Tibial artery (tissue), 4 donors: ENCODE results near the gene FRAT1.

ENCODE experiments used
- DNase-seq, 2 donors: peaks; one replicate each; pipeline ENCODE4 v3.0.0-alpha.2; 2019
- H3K27ac ChIP-seq, 2 donors: fragments of 200-600 bp; sonication (generic) in 1 of 2; 1 replicate in 1 of 2; 2 replicates in 1 of 2; pipeline ENCODE4 v1.5.1; 2018 to 2019; ENCODE audit warnings: mild to moderate bottlenecking in 1 of 2
- H3K27me3 ChIP-seq, 2 donors: fragments of 200-600 bp; sonication (generic) in 1 of 2; one replicate each; pipeline versions ENCODE4 v1.5.1 to v1.6.0; 2016 to 2019
- H3K36me3 ChIP-seq, 3 donors: fragments of 200-600 bp; sonication (generic) in 2 of 3; one replicate each; pipeline ENCODE4 v1.5.1; 2016 to 2019; ENCODE audit warnings: mild to moderate bottlenecking in 2 of 3
- H3K4me1 ChIP-seq, 4 donors: fragments of 200-600 bp; sonication (generic) in 2 of 4; 1 replicate in 3 of 4; 2 replicates in 1 of 4; pipeline ENCODE4 v1.5.1; 2016 to 2019
- H3K4me3 ChIP-seq, 2 donors: fragments of 200-600 bp; sonication (generic) in 1 of 2; 1 replicate in 1 of 2; 2 replicates in 1 of 2; pipeline ENCODE4 v1.5.1; 2018 to 2019; ENCODE audit warnings: mild to moderate bottlenecking in 2 of 2
- H3K9me3 ChIP-seq, 3 donors: fragments of 200-600 bp; sonication (generic) in 1 of 3; one replicate each; pipeline ENCODE4 v1.5.1; 2016 to 2019
- CTCF ChIP-seq, 2 experiments: fragments of 200-600 bp in 1 of 2; fragments of 450-650 bp in 1 of 2; IDR thresholded peaks; one replicate each; pipeline ENCODE4 v1.5.1; 2017 to 2019; ENCODE audit warnings: antibody characterized with exemption in 2 of 2, mild to moderate bottlenecking in 1 of 2, moderate library complexity in 1 of 2
- intact Hi-C: fragments of 100-400 bp; cut with DNase I; formaldehyde crosslinking; loops from one replicate; pipeline ENCODE4 v1.15.0; 2023; ENCODE audit warnings: low total_unique reads

Gene FRAT1

DNA sequence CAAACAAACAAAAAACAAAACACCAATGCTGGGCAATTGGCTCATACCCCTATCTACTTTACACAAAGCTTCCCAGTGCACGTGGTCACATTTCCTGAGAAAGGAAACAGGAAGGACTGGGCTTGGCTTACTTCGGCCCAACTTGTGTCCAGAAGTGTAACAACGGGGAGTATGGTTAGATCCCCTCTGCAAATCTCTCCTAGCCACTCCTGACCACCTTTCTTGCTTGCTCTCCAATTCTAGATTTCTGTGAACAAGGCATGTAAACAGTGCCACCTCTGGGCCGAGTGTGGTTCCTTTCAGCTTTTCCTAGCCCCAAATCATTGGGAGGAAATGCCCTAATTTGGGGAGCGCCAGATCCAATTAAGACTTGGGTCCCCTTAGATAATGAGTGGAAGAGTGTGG lies 36.5 kb downstream of the FRAT1 start:
- DNase-seq = peak in 1 of 2 donors; percentile 42
- intact Hi-C loops = loop anchor here (10.0 kb wide), 1 partner anchor 81 kb away; no protein-coding TSS in a partner anchor

GRCh38 chr10:97356318-97356914 lies 37.3 kb downstream of the FRAT1 start:
- peaks cover 6 to 48% (median 30%) of the 10 kb centered on the region in 3 donors for H3K36me3 ChIP-seq

More for the DNA sequence above, 36.5 kb downstream of the FRAT1 start:
- peak; percentile 38 to 48 for TF ChIP-seq CTCF (IDR thresholded peaks at IDR 0.05)
- Histone ChIP-seq H3K4me3 (no peak overlapping the region), H3K4me1 (no peaks in the 10 kb centered on the region), H3K36me3 (peaks cover 6 to 46% (median 30%) of the 10 kb centered on the region in 3 donors), H3K9me3 (no peaks in the 10 kb centered on the region), H3K27me3 (no peaks in the 10 kb centered on the region), H3K27ac (no peak overlapping the region)

DNA sequence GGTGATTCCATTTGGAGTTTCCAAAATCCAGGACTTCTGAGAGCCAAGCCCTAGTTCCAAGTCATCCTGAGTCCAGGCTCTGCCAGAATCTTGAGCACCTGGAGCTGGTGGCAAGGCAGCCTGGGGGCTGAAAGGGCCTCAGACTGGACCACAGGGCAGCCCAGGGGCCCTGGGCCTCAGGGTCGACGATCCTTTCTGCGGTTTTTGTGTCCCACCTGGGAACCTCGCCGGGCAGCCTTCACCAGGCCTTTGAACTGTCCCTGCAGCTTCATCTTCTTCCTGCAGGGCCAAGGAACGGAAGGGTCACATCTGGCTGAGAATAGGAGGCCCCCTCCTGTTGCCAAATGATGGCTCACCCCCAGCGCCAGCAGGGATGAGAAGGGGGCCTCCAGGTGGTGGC lies 37.8 kb downstream of the FRAT1 start:
- Histone ChIP-seq H3K4me3 (no peak overlapping the region), H3K27ac (no peak overlapping the region), H3K9me3 (no peaks in the 10 kb centered on the region), H3K36me3 (peaks cover 6 to 48% (median 30%) of the 10 kb centered on the region in 3 donors), H3K4me1 (no peaks in the 10 kb centered on the region), H3K27me3 (no peaks in the 10 kb centered on the region)
- TF ChIP-seq CTCF (IDR thresholded peaks at IDR 0.05) = no peak
- DNase-seq = no peak
- intact Hi-C loops = loop anchor here (10.0 kb wide), 1 partner anchor 82 kb away; no protein-coding TSS in a partner anchor

More at GRCh38 chr10:97356318-97356914, 37.3 kb downstream of the FRAT1 start:
- Histone ChIP-seq H3K27me3 (no peaks in the 10 kb centered on the region), H3K27ac (no peak overlapping the region), H3K4me3 (no peak overlapping the region), H3K4me1 (no peaks in the 10 kb centered on the region), H3K9me3 (no peaks in the 10 kb centered on the region)
- intact Hi-C loops = loop anchor here (10.0 kb wide), 1 partner anchor 82 kb away; no protein-coding TSS in a partner anchor
- no peak for TF ChIP-seq CTCF (IDR thresholded peaks at IDR 0.05)
- no peak for DNase-seq

- no peak overlapping the region for H3K27ac ChIP-seq
- no peaks in the 10 kb centered on the region for H3K27me3 ChIP-seq
- peaks cover 6 to 61% (median 36%) of the 10 kb centered on the region in 3 donors for H3K36me3 ChIP-seq
- H3K4me1 ChIP-seq = no peaks in the 10 kb centered on the region
- intact Hi-C loops = loop anchor here (10.0 kb wide), 1 partner anchor 84 kb away; no protein-coding TSS in a partner anchor
- no peak for DNase-seq
- no peak for TF ChIP-seq CTCF (IDR thresholded peaks at IDR 0.05)
- H3K4me3 ChIP-seq = no peak overlapping the region
- H3K9me3 ChIP-seq = no peaks in the 10 kb centered on the region
These were observed 39.3 kb downstream of the FRAT1 start for GRCh38 chr10:97358349-97358748.

GRCh38 chr10:97358781-97359180 lies 39.7 kb downstream of the FRAT1 start:
- intact Hi-C loops = loop anchor here (10.0 kb wide), 1 partner anchor 84 kb away; no protein-coding TSS in a partner anchor
- Histone ChIP-seq H3K4me3 (no peak overlapping the region), H3K4me1 (no peaks in the 10 kb centered on the region), H3K27me3 (no peaks in the 10 kb centered on the region), H3K9me3 (no peaks in the 10 kb centered on the region), H3K36me3 (peaks cover 6 to 65% (median 40%) of the 10 kb centered on the region in 3 donors), H3K27ac (no peak overlapping the region)
- no peak for DNase-seq
- TF ChIP-seq CTCF (IDR thresholded peaks at IDR 0.05) = no peak
